ENCODE data around the gene COG2. TPM values are rescaled to one million over a fixed set of nuclear protein-coding genes. Genes with fewer than 3 reads are reported as not detected.

Gene COG2
- total RNA-seq, 6 experiments from 2014 or later, result 9.0 to 18.7 (median 13.0) TPM

- H3K27me3 ChIP-seq, result no peaks in the 10 kb centered on the region
- peaks cover 0 to 19% (median 3%) of the 10 kb centered on the region in 4 donors for H3K4me1 ChIP-seq
- TF ChIP-seq CTCF (IDR thresholded peaks at IDR 0.05) (no peak), POLR2A (IDR thresholded peaks at IDR 0.05) (no peak)
- no peaks in the 10 kb centered on the region for H3K9me3 ChIP-seq
- H3K4me3 ChIP-seq, result peak overlapping the region in 2 of 3 donors; percentile 81 to 82
- ATAC-seq, result peak; percentile 5 to 26 (median 9)
- DNase-seq, result peak in 2 of 3 donors; percentile 59 to 79
- intact Hi-C loops (cut with DNase I), result loop anchor here (10.0 kb wide), 2 partner anchors 63 to 73 kb away; partner anchors contain the start of gene COG2 (in 1 of the 2)
- H3K27ac ChIP-seq, result peak overlapping the region in 2 of 3 donors; percentile 53 to 97
- 23% methylated on average over 17 of the region's 22 CpGs for WGBS (ENCODE audit: insufficient coverage, low coverage, low lambda C conversion rate, missing lambda C conversion rate)
- H3K36me3 ChIP-seq, result peaks cover 0 to 89% (median 44%) of the 10 kb centered on the region in 4 donors
These were observed 65.7 kb downstream of the COG2 start for GRCh38 chr1:230707732-230708630.

- Histone ChIP-seq H3K27ac (peak overlapping the region in 2 of 3 donors; percentile 32 to 97), H3K36me3 (peaks cover 0 to 80% (median 37%) of the 10 kb centered on the region in 4 donors), H3K27me3 (no peaks in the 10 kb centered on the region), H3K4me3 (peak overlapping the region in 2 of 3 donors; percentile 81 to 82), H3K9me3 (no peaks in the 10 kb centered on the region), H3K4me1 (peaks cover 0 to 19% (median 3%) of the 10 kb centered on the region in 4 donors)
- DNase-seq (peak; percentile 82 to 94 (median 90)), ATAC-seq (peak; percentile 12 to 77 (median 51))
- WGBS (ENCODE audit: insufficient coverage, low coverage, low lambda C conversion rate, missing lambda C conversion rate), result 15% methylated on average over 16 of the region's 16 CpGs
- intact Hi-C loops (cut with DNase I), result loop anchor here (10.0 kb wide), 2 partner anchors 64 to 74 kb away; partner anchors contain the start of gene COG2 (in 1 of the 2)
- TF ChIP-seq CTCF (IDR thresholded peaks at IDR 0.05) (no peak), POLR2A (IDR thresholded peaks at IDR 0.05) (peak; percentile 48)
These were observed 66.6 kb downstream of the COG2 start for GRCh38 chr1:230708631-230709580.

GRCh38 chr1:230709619-230710542 lies 67.6 kb downstream of the COG2 start:
- no peaks in the 10 kb centered on the region for H3K27me3 ChIP-seq
- H3K27ac ChIP-seq, result peak overlapping the region in 2 of 3 donors; percentile 16 to 97
- WGBS (ENCODE audit: insufficient coverage, low coverage, low lambda C conversion rate, missing lambda C conversion rate), result 20% methylated on average over 3 of the region's 18 CpGs
- no peak for TF ChIP-seq POLR2A (IDR thresholded peaks at IDR 0.05)
- no peak for TF ChIP-seq CTCF (IDR thresholded peaks at IDR 0.05)
- DNase-seq (peak; percentile 42 to 84 (median 69)), ATAC-seq (peak in 3 of 4 donors; percentile 0 to 8 (median 1))
- H3K4me1 ChIP-seq, result peaks cover 0 to 23% (median 6%) of the 10 kb centered on the region in 4 donors
- intact Hi-C loops (cut with DNase I), result loop anchor here (10.0 kb wide), 3 partner anchors 65 to 75 kb away; partner anchors contain the start of gene COG2 (in 1 of the 2)
- peak overlapping the region in 2 of 3 donors; percentile 81 to 82 for H3K4me3 ChIP-seq
- H3K36me3 ChIP-seq, result peaks cover 0 to 70% (median 32%) of the 10 kb centered on the region in 4 donors
- H3K9me3 ChIP-seq, result no peaks in the 10 kb centered on the region

Data from right lobe of liver (tissue), 6 donors.